Heart right ventricle (tissue), 16 donors: ENCODE results near the gene BEX1. TPM values are rescaled to one million over a fixed set of nuclear protein-coding genes. Genes with fewer than 3 reads are reported as not detected.

Source experiments
- ATAC-seq, 8 donors: fragments of 200-7000 bp; cut with Tn5 transposase; one replicate each; pipeline ENCODE4 v1.9.1; 2020; ENCODE audit warnings: mild to moderate bottlenecking in 8 of 8, moderate library complexity in 8 of 8, moderate number of reproducible peaks in 1 of 8
- DNase-seq, 2 donors: peaks; one replicate each; pipeline ENCODE4 v3.0.0-alpha.2; 2020
- H3K27ac ChIP-seq, 10 donors: fragments of 200-600 bp; sonication (generic) in 2 of 10; one replicate each; pipeline versions ENCODE4 v1.5.0 to v1.8.0; 2020 to 2022; ENCODE audit warnings: mild to moderate bottlenecking in 3 of 10
- H3K27me3 ChIP-seq, 7 donors: fragments of 200-600 bp; one replicate each; pipeline ENCODE4 v1.8.0; 2021 to 2022; ENCODE audit warnings: mild to moderate bottlenecking in 2 of 7
- H3K36me3 ChIP-seq, 9 donors: fragments of 200-600 bp; sonication (generic) in 1 of 9; one replicate each; pipeline versions ENCODE4 v1.5.0 to v1.8.0; 2020 to 2022; ENCODE audit warnings: mild to moderate bottlenecking in 2 of 9
- H3K4me1 ChIP-seq, 9 donors: fragments of 200-600 bp; sonication (generic) in 1 of 9; one replicate each; pipeline versions ENCODE4 v1.5.0 to v1.8.0; 2020 to 2022; ENCODE audit warnings: mild to moderate bottlenecking in 4 of 9
- H3K4me3 ChIP-seq, 10 donors: fragments of 200-600 bp; sonication (generic) in 2 of 10; one replicate each; pipeline versions ENCODE4 v1.5.0 to v1.8.0; 2020 to 2022; ENCODE audit warnings: mild to moderate bottlenecking in 7 of 10, moderate library complexity in 2 of 10
- H3K9me3 ChIP-seq, 11 donors: fragments of 200-600 bp in 10 of 11; sonication (generic) in 2 of 11; one replicate each; pipeline versions ENCODE4 v1.5.0 to v1.8.0; 2013 to 2022; ENCODE audit warnings: mild to moderate bottlenecking in 2 of 11, control low read depth in 1 of 11, moderate library complexity in 1 of 11
- WGBS, 2 donors: extraction: QIAGEN DNeasy Blood & Tissue Kit; methylation state at CpG; one replicate each; pipeline ENCODE4 v1.1.7; 2013; ENCODE audit warnings: inconsistent platforms in 1 of 2; 5-methylcytosine and 5-hydroxymethylcytosine counted together
- intact Hi-C, 10 donors: fragments of 100-400 bp; cut with DNase I; formaldehyde crosslinking; loops; one replicate each; pipeline versions ENCODE4 v1.11.1 to v1.14.2; 2022
- polyA plus RNA-seq, 2 donors: library from polyadenylated mRNA; stranded (reverse); fragments of 200-250 nt; gene quantifications; one replicate each; pipeline ENCODE4 v1.2.3, GENCODE V29; 2013
- total RNA-seq, 10 donors: library from RNA; stranded (reverse); fragmentation: NEBNext Ultra II Directional in 3 of 10; extraction: Animal tissue kit (Norgen Biotek cat#: 25700) in 3 of 10; gene quantifications; one replicate each; pipeline versions ENCODE4 v1.2.1 to v1.2.4, GENCODE V29; 2021 to 2023
- TF ChIP-seq, protein P1 (sequence below), 9 donors: fragments of 200-600 bp; sonication (generic) in 2 of 9; IDR thresholded peaks; one replicate each; pipeline versions ENCODE4 v1.5.0 to v1.8.0; 2021 to 2022; ENCODE audit warnings: antibody characterized with exemption in 9 of 9, mild to moderate bottlenecking in 5 of 9, moderate library complexity in 1 of 9
- donor health status: Arrhythmogenic right ventricular cardiomyopathy.
- donor health status: ischemic (EF 13 %, LVEDD 7.1; RV severe dilation, severe dysfunction).
- donor health status: healthy with polysubstance abuse.
- donor health status: DM: no; HTN: yes; CAD: no.
- donor health status: DM: no; HTN: no; CAD: no.
- donor health status: ischemic (EF 25% LVEDD 6.9; RV normal size, moderate dysfunction).
- donor health status: ischemic (EF 25% LVEDD 5.7; RV mildly dilated, moderate dysfunction).
- donor health status: healthy.
- donor health status: DM: yes; HTN: yes; CAD: no.
- donor health status: Ischemic cardiomyopathy.
- donor health status: ischemic (EF 35%, LVEDD 5.7; RV mildly dilated, moderate dysfunction).
- donor health status: nonischemic (EF 11% LVEDD 7.7; RV severe dilation, severe dysfunction).
- donor health status: DM: yes; HTN: yes; CAD: no.
- donor health status: PGD.
- donor health status: ischemic (EF 29% LVEDD 5.4; RV normal size, mild dysfunction).
- donor health status: nonischemic (EF 23%, LVEDD 6.1; RV moderate dilation, normal function).

Gene BEX1
- total and polyA plus RNA-seq, 12 donors: 1.5 to 19.2 (median 3.2) TPM; not detected in 2

DNA sequence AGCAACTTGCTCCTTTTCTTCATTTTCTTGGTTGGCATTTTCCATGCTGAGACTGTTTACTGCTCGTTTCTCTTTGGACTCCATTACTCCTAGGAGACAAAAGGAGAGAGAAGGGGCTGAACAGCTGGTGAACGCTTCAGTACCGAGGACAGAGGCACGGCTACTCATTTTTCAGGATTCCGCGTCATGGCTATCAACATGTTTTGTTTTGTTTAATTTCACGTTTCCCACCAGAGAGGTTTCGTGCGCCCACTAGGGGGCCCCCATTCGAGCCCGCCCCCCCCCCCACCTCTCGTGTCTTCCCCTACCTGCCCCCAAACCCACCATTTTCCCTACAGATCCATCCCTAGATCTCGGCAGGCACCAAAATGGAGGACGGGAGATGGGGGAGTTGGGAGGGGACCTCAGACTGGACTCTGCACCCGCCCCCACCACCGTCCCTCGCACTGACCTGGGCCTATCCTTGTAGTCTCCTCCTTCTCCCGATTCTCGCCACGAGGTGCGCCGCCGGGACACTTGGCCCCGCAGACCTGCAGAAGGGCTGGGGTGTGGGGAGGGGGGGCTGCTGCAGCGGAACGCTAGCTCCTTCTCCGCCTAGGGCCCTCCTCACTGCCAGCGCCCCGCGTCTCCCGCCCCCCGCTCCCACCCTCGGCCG, 653 bp downstream of the BEX1 start:
- DNase-seq (no peak), ATAC-seq (no peak)
- TF ChIP-seq, protein P1, sequence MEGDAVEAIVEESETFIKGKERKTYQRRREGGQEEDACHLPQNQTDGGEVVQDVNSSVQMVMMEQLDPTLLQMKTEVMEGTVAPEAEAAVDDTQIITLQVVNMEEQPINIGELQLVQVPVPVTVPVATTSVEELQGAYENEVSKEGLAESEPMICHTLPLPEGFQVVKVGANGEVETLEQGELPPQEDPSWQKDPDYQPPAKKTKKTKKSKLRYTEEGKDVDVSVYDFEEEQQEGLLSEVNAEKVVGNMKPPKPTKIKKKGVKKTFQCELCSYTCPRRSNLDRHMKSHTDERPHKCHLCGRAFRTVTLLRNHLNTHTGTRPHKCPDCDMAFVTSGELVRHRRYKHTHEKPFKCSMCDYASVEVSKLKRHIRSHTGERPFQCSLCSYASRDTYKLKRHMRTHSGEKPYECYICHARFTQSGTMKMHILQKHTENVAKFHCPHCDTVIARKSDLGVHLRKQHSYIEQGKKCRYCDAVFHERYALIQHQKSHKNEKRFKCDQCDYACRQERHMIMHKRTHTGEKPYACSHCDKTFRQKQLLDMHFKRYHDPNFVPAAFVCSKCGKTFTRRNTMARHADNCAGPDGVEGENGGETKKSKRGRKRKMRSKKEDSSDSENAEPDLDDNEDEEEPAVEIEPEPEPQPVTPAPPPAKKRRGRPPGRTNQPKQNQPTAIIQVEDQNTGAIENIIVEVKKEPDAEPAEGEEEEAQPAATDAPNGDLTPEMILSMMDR (IDR thresholded peaks at IDR 0.05): no peak
- peak overlapping the region in 9 of 10 donors; percentile 12 to 47 (median 37) for H3K4me3 ChIP-seq
- no peak overlapping the region for H3K27ac ChIP-seq
- H3K36me3 ChIP-seq: no peaks in the 10 kb centered on the region
- 0% methylated on average over 16 to 32 of the region's 34 CpGs for WGBS, 2 donors
- H3K4me1 ChIP-seq: no peaks in the 10 kb centered on the region
- H3K27me3 ChIP-seq: peaks cover 0 to 40% (median 0%) of the 10 kb centered on the region in 7 donors
- intact Hi-C loops: no loop called here
- no peaks in the 10 kb centered on the region for H3K9me3 ChIP-seq

DNA sequence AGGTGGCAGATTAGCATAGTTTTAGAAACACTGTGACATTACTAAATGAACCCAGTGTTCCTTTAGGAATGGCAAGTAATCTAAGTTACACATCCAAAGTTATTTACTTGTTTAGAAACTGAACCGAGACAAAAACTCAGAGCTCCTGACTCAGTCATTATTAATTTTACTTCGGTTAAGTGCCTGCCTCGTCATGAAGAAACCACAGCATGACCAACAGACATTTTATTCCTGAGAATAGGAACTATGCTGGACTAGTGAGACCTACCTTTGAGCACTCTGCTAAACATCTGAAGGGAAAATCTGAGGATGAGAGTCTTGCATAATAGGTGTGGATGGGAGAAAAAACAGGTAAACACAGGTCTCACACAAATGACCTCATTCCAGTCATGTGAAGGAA, 2.5 kb downstream of the BEX1 start:
- Histone ChIP-seq H3K4me3 (no peak overlapping the region), H3K9me3 (no peaks in the 10 kb centered on the region), H3K4me1 (no peaks in the 10 kb centered on the region), H3K36me3 (no peaks in the 10 kb centered on the region), H3K27ac (no peak overlapping the region), H3K27me3 (peaks cover 0 to 51% (median 0%) of the 10 kb centered on the region in 7 donors)
- TF ChIP-seq, protein P1 (IDR thresholded peaks at IDR 0.05): no peak
- intact Hi-C loops: no loop called here
- WGBS, 2 donors: 89 to 91% methylated on average over 3 of the region's 3 CpGs
- DNase-seq (no peak), ATAC-seq (no peak)

DNA sequence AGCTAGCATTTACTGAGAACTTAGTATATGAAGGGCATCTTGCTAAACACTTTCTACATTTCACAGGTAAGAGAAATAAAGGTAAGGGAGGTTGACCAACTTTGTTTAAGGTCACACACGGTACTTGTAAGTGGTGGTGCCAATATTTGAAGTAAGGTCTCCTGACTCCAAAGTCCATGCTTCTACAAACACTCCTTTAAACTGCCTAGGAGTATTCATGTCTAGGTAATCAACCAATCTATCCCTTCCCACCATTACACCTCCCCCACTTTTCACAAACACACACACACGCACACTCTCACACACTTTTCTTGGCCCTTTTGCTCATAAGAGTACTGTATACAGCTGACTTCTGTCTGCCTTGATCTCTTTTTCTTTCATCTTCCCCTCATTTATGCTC, 7.1 kb downstream of the BEX1 start:
- peaks cover 0 to 31% (median 0%) of the 10 kb centered on the region in 7 donors for H3K27me3 ChIP-seq
- WGBS, 2 donors: 74 to 92% methylated on average over 2 of the region's 2 CpGs
- no peaks in the 10 kb centered on the region for H3K9me3 ChIP-seq
- TF ChIP-seq, protein P1 (IDR thresholded peaks at IDR 0.05): no peak
- no peak overlapping the region for H3K4me3 ChIP-seq
- intact Hi-C loops: no loop called here
- no peak overlapping the region for H3K27ac ChIP-seq
- H3K4me1 ChIP-seq: no peaks in the 10 kb centered on the region
- H3K36me3 ChIP-seq: no peaks in the 10 kb centered on the region
- ATAC-seq: no peak
- no peak for DNase-seq

DNA sequence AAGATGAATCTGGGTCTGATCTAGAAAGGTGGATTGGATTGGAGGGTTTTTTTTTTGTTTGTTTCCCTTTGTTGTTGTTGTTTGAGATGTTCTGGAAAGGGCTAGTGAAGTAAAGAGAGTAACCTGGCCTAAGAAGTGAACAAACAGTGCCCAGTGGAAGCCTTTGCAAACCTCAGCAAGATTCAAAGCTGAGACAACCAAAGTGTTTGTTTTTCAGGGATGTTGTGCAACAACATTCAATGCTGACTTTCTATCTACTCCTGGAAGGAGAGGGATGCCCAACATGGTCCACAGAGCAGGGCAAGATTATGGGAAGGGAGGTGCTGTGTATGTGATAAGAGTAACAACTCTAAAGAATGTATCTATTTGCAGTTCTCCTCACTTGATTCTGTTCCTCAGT, 11.3 kb downstream of the BEX1 start:
- ATAC-seq: no peak
- intact Hi-C loops: no loop called here
- no peaks in the 10 kb centered on the region for H3K36me3 ChIP-seq
- TF ChIP-seq, protein P1 (IDR thresholded peaks at IDR 0.05): no peak
- H3K9me3 ChIP-seq: no peaks in the 10 kb centered on the region
- H3K27me3 ChIP-seq: peaks cover 0 to 25% (median 0%) of the 10 kb centered on the region in 7 donors
- no peak for DNase-seq
- no peaks in the 10 kb centered on the region for H3K4me1 ChIP-seq
- H3K4me3 ChIP-seq: no peak overlapping the region
- H3K27ac ChIP-seq: no peak overlapping the region
